ENCODE measurements around the gene NOP53. TPM values are rescaled to one million over a fixed set of nuclear protein-coding genes. Genes with fewer than 3 reads are reported as not detected.

NOP53 gene
- total and polyA plus RNA-seq, 2 of the 4 experiments (the other 2 are of a cell fraction): 59.5 to 83.2 TPM

- POLR2A ChIA-PET (ENCODE audit: unreplicated experiment): no interaction called here
- CTCF ChIA-PET: no interaction called here
Observed at GRCh38 chr19:47755065-47755761, 9.9 kb downstream of the NOP53 start.

More at GRCh38 chr19:47755065-47755761, 9.9 kb downstream of the NOP53 start:
- no peaks in the 10 kb centered on the region for H3K4me1 ChIP-seq (ENCODE audit: control insufficient read depth, insufficient read depth, low read length)
- TF ChIP-seq CTCF (conservative IDR thresholded peaks at IDR 0.05; ENCODE audit: low read depth, low read length): no peak
- no peak for TF ChIP-seq SMC3 (IDR thresholded peaks at IDR 0.05; ENCODE audit: low read depth, low read length)
- no peak for TF ChIP-seq POLR2A (IDR thresholded peaks at IDR 0.05; ENCODE audit: low read depth, low read length)
- TF ChIP-seq MAZ (IDR thresholded peaks at IDR 0.05; ENCODE audit: borderline replicate concordance, low read depth, low read length): no peak
- no peak for TF ChIP-seq BHLHE40 (IDR thresholded peaks at IDR 0.05; ENCODE audit: low read depth, low read length)
- H2AFZ ChIP-seq (replicated peaks; ENCODE audit: low read length, poor library complexity): no peak overlapping the region
- no peak overlapping the region for H2AK5ac ChIP-seq (ENCODE audit: low read depth, low read length)
- peaks cover 12% of the 10 kb centered on the region for H4K20me1 ChIP-seq (ENCODE audit: insufficient read depth, low read length)
- no peak overlapping the region for H4K5ac ChIP-seq (ENCODE audit: low read depth, low read length)
- H2AK9ac ChIP-seq (replicated peaks; ENCODE audit: low read depth, low read length, poor library complexity): no peak overlapping the region
- no peak overlapping the region for H2BK20ac ChIP-seq (ENCODE audit: low read depth, low read length)
- H3K14ac ChIP-seq (replicated peaks; ENCODE audit: low read depth, low read length): no peak overlapping the region
- no peaks in the 10 kb centered on the region for H3K9me1 ChIP-seq (ENCODE audit: insufficient read depth, low read length)
- no peak overlapping the region for H3K27ac ChIP-seq (ENCODE audit: insufficient read depth, low read length)
- H3K56ac ChIP-seq (ENCODE audit: extremely low read depth, insufficient read depth, low read length): no peak overlapping the region
- no peak overlapping the region for H4K91ac ChIP-seq (ENCODE audit: insufficient read depth, low read depth, low read length)
- dilution Hi-C loops (cut with HindIII; ENCODE audit: low sequenced_read_pairs, unreplicated experiment): no loop called here
- no peak overlapping the region for H2BK15ac ChIP-seq (ENCODE audit: low read depth, low read length)
- BruUV-seq (replicated peaks): no TSS peak
- H3K36me3 ChIP-seq (ENCODE audit: control insufficient read depth, insufficient read depth, low read length): peaks cover 79% of the 10 kb centered on the region
- H2BK120ac ChIP-seq (ENCODE audit: low read depth, low read length): no peak overlapping the region
- no peaks in the 10 kb centered on the region for H3K27me3 ChIP-seq (ENCODE audit: control insufficient read depth, insufficient read depth, low read length)
- no peak overlapping the region for H4K8ac ChIP-seq (ENCODE audit: low read depth in 2 of 2, low read length in 2 of 2)
- H3K4me2 ChIP-seq (ENCODE audit: low read depth, low read length): no peak overlapping the region
- ATAC-seq (ENCODE audit: low read depth): no peak
- no peak overlapping the region for H3K23ac ChIP-seq (ENCODE audit: low read depth, low read length)
- no peaks in the 10 kb centered on the region for H3K9me3 ChIP-seq (ENCODE audit: control insufficient read depth, insufficient read depth, low read length)
- H3K9ac ChIP-seq (ENCODE audit: low read depth, low read length): no peak overlapping the region
- no peak for DNase-seq
- H3K4ac ChIP-seq (ENCODE audit: low read depth, low read length): no peak overlapping the region
- intact Hi-C loops (cut with micrococcal nuclease): no loop called here
- H3K4me3 ChIP-seq (ENCODE audit: insufficient read depth, low read depth, low read length): no peak overlapping the region
- WGBS, 2 experiments (ENCODE audit: extremely low coverage in 2 of 2, insufficient read length in 1 of 2): 100% methylated on average over 4 of the region's 36 CpGs; no CpG with 5 or more reads in 1 of the 2 experiments
- H3K18ac ChIP-seq (ENCODE audit: low read depth, low read length): no peak overlapping the region
- no peak overlapping the region for H2BK5ac ChIP-seq (ENCODE audit: low read depth, low read length, poor library complexity, severe bottlenecking)
- in situ Hi-C loops (cut with MboI; ENCODE audit: low sequenced_read_pairs): no loop called here
- peaks cover 7 to 9% of the 10 kb centered on the region in 2 experiments; a peak in 2 of 4 replicates for H3K79me1 ChIP-seq (ENCODE audit: low read depth in 1 of 2, low read length in 2 of 2)

Measured in IMR-90 (cell line).